HG02970 (cell line): ENCODE measurements around the gene PPP1R12B.
"Not testable (repeated sequence)": the region's sequence is repeated elsewhere in the genome, so short reads cannot be mapped to it uniquely, and the experiment has no call there.

Experiments
- ATAC-seq: cut with Tn5 transposase; IDR thresholded peaks from one replicate; pipeline ENCODE4 v1.9.1; 2021; ENCODE audit warnings: mild to moderate bottlenecking, moderate library complexity, moderate number of reproducible peaks; ENCODE audit not compliant: unreplicated experiment, low FRiP score

PPP1R12B gene

DNA sequence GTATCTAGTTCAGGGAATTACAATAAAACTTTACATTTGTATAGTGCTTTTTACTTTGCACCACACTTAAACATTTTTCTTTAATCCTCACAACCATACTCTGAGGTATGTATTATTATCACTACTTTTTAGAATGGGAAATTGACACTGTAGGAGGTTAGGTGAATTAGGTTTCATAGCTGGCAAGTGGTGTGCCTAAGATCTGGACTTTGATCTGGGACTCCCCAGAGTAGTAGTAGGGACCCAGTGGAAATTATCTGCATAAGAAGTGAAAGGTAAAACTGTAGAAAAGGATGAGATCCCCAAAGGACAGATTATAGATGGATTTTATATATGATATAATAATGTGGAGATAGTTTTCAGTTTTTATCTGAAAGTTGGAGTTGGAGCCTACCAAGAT lies 85.6 kb downstream of the PPP1R12B start:
- ATAC-seq, result no peak

DNA sequence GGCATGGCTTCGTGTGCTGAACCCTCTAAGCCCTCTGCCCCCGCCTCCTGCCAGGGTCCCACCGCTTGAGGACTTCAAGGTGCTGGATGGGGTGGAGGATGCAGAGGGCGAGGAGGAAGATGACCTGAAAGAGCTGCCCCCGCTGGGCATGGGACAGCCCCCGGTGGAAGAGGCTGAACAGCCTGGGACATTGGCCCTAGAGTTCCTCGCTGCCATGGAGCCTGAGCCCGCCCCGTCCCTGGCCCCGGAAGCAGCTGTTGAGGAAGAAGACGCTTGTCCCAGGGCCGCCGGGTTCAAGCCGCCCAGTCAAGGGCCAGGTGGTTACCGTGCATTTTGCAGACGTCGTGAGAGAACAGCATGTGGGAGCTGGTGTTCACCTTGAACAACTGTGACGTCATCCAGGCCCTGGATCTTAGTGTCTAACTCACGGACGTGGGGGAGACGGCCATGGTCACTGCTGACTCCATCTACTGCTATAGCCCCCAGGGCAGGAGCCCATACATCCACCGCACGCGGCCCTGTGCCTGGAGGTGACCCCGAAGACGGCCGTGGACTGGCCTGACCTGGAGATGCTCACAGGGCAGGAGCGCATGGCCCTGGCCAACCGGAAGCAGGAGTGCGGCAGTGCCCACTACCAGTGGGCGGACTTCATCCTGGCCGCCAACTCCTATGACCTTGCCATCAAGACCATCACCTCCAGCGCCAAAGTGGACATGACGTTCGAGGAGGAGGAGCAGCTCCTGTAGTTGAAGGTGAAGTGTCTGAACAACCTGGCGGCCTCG lies 90.1 kb downstream of the PPP1R12B start:
- no peak for ATAC-seq

DNA sequence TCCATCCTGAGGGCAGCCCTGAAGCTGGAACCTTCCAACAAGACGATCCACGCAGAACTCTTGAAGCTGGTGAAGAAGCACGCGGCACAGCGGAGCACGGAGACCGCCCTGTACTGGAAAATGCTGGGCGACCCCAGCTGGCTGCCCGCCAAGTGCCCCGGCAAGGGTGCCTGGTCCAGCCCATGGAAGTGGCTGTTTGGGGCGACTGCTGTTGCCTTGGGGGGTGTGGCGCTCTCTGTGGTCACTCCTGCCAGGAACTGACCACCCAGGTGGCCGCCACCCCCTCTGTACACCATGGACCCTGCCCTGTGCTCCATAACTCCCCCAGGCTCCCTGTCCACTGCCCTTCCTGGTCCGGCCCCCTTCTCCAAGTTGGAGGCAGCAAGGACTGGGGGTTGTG lies 90.8 kb downstream of the PPP1R12B start:
- ATAC-seq, result no peak

DNA sequence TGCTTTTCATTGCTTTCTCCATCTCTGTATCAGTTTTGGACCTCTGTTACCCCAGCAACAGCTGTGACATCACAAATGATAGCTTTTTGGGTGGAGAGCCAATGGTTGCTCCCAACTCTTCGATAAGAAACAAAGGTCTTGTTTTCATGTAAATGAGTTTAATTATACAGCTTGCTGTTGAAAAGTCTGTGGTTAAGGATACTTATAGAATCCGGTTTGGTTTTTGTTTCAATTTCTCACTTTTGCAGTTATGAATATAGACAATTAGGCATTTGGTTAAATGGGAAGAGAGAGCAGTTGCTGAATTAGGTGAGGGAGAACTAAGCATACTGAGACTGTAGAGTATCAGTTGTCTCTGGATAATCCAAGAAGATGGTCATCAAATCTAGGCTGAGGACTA lies 99.6 kb downstream of the PPP1R12B start:
- ATAC-seq, result not testable (repeated sequence)

DNA sequence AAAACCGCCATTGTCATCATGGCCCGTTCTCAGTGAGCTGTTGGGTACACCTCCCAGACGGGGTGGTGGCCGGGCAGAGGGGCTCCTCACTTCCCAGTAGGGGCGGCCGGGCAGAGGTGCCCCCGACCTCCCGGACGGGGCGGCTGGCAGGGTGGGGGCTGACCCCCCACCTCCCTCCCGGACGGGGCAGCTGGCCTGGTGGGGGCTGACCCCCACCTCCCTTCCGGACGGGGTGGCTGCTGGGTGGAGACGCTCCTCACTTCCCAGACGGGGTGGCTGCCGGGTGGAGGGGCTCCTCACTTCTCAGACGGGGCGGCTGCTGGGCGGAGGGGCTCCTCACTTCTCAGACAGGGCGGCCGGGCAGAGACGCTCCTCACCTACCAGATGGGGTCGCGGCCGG lies 103.1 kb downstream of the PPP1R12B start:
- ATAC-seq, result not testable (repeated sequence)

DNA sequence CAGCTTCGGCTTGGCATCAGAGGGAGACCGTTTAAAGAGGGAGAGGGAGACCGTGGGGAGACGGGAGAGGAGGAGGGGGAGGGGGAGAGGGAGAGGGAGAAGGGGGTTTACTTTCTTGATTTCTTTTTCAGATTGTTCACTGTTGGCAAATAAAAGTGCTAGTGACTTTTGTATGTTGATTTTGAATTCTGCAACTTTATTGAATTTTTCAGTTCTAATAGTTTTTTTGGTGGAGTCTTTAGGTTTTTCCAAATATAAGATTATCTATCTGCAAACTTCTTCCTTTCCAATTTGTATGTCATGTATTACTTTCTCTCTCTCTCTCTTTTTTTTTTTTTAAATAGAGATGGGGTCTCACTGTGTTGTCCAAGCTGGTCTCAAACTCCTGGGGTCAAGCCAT lies 104.0 kb downstream of the PPP1R12B start:
- no peak for ATAC-seq

DNA sequence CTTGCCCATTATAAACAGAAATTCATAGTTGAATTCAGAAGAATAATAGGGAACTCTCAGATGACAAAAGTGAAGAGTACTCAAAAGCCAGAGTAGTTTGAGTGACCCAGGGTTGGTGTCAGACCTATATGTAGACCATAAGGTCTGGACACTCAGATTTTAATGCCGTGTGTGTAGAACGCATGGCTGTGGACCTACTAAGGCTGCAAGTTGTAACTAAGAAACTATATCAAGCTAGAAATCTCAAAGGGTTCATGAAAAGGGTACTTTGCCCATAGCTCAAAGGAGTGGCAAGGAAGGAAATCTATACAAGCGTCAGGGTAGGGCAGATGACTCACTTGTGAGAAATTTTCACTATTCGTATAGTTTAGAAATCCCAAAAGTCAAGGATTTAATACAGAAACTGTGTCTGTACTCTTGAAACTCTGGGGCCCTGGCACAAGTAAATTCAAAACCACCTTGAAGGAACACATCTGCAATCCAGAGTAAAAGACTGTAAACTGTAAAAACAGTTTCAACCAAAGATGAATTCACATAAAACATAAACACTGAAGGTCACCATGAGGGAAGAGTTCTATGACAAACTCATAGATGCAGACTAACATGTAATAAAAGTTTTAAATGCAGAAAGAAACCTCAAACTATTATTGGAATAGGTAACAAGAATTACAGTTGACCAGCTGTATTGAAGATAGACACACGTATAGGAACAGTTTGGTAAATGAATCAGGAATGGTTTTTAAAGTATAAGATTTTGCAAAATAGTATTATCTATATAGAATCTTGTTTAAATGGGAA lies 108.1 kb downstream of the PPP1R12B start:
- not testable (repeated sequence) for ATAC-seq

DNA sequence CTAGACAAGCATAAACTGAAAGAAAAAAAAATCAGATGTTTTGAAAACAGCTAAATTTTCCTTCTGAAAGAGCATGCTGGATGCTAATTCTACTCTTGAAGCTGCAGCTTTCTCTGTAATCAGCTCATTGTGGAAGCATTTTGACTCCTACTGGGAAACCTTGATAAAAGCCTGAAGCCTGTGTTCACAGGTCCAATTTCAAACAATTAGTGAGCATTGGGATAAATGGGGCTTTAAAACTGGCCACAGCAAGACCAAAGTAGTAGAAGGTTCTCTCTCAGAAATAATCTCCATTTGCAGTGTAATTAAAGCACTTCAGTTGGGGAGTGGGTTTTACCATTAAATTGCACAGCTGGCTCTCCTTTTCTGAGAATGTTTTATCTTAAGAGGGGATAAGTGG lies 110.2 kb downstream of the PPP1R12B start:
- not testable (repeated sequence) for ATAC-seq

DNA sequence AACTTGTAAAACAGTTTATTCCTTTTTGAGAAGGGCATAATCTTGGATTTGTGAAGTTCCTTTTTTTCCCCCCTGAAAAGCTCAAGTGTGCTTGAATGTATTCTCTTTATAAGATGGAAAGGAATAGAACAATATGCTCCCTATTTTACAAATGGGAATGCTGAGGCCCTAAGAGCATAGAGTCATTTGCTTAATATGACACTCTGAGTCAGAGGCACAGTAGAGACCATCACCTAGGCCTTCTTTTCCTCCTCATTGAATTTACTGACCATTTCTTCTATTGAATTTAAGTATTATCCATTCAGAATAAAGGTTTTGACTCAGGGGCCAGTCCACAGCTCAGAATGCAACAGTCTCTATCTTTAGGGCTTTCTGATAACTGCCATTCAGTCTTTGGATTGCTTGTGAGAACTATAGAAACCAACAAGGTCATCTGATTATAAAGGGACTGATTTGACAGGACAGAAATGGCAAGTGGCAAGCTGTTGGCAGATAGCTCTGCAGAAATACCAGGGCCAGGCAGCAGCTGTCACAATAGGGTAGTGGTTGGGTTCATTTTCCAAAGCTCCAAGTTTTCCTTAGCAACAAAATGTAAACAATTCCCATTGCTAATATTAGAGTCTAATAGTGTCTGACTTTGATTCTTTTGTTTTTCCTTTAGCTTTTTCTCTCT lies 111.1 kb downstream of the PPP1R12B start:
- ATAC-seq, result not testable (repeated sequence)

DNA sequence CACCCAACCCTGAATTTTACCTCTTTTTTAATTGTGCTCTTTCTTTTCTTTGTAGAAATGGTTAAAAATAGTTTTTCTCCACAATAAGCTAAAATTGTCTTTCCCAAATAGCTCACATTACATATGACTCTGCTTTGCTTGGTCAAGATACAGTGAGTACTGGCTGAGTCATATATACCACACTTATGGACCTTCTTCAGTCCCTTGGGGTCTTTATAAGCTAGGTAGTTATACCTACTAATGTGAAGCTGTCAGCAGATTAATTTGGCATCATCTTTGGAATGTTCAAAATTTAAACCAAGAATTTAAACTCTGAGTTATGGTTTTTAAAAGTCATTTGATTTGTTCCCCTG lies 111.6 kb downstream of the PPP1R12B start:
- not testable (repeated sequence) for ATAC-seq

DNA sequence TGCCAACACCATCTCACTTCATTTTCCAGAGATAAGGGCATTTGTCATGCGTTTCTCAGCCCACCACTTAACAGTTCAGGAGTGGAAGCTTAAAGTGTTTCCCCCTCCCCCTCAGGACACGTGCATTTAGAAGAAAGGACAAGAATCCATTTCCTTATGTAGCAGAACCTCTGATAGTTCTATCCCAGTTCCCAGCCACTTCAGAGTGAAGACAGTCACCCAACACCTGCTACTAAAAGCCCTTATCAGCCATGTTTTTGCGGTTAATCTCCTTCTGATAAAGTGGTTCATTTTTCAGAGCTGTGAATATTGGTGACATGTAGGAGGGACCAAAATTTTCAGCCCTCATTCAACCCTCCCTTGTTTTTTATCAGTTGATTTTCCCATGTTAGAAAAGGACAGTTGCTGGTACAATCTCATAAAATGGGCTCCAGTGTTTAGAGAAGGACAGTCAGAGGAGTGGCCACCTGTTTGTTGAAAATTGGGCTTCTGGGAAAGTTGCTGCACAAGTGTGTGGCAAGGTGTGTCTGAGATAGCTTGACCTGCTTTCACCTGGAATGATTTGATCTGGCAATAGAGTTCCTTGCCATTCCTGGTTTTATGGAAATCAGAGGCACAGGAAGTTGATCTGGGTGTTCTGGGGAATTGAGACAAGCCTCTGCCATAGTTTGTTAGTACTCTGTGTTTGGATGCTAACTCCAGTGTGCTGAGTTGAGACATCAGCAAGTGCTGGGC lies 114.0 kb downstream of the PPP1R12B start:
- ATAC-seq, result no peak

DNA sequence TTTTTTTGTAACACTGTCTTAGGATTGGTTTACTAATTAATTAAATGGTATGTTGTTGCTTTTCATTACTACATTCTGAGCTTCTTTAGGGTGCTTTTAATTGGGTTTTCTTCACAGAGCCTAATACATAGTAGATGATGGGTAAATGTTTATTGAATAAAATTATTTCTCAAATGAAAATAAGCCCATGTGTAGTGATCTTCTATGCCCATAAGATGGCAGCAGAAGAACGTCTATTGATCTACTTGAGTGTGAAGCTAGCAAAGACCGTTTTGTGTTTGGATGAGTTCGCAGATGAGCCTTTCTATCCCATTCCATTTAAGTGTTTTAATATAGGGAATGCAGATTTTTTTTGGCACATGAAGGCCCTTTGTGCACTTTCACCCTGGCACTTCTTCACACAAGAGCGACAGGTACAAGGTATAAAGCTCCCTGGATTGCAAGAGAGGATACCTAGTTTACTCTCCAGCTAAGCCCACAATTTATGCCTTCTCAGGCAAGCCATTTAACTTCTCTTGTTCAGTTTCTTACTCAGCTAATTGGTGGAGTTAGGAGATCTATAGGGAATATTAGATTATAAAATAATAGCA lies 115.7 kb downstream of the PPP1R12B start:
- ATAC-seq, result not testable (repeated sequence)

DNA sequence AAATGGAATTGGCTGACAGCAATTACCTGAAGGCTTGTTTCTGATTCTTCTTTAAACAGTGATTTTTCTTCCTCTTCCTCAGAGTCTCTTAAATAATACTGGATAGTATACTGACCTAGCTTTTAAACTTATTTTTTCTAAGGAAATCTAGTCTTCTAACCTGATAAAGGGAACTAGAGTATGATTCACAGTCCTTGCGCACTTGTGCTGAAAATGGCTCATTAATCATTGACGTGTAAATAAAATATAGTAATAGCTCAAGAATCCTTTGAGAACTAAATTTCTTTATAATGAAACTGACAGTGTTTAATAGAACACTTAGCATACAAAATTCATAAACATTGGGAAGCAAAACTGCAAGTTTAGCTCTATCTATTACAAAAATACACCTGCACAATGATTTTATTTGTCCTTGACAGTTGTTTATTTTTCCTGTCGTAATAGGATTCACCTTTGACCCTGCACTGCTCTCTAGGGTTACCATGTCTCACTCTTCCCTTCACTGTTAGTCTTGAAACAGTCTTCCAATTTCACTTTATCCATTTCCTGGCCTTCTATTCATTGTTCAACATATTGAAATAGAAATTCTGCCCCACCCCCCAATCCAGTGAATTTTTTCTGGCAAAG lies 117.3 kb downstream of the PPP1R12B start:
- not testable (repeated sequence) for ATAC-seq

DNA sequence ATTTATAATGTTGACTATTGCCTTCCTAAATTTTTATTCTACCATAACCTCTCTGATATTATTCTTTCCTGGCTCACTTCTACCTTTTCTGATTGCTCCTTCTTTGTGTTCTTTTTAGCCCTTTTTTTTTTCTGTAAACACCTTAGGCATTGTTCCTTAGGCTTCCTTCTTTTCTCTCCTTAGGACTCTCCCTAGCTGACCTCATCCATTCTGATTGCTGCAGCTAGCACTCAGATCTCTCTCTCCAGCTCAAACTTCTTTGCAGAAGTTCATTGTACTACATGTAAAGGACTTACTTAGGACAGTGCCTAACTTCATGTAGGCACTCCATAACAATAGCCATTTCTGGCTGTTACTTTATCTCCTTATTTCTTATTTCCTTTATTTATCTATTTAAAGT lies 117.8 kb downstream of the PPP1R12B start:
- not testable (repeated sequence) for ATAC-seq

DNA sequence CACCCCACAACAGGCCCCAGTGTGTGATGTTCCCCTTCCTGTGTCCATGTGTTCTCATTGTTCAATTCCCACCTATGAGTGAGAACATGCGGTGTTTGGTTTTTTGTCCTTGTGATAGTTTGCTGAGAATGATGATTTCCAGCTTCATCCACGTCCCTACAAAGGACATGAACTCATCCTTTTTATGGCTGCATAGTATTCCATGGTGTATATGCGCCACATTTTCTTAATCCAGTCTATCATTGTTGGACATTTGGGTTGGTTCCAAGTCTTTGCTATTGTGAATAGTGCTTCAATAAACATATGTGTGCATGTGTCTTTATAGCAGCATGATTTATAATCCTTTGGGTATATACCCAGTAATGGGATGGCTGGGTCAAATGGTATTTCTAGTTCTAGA lies 118.9 kb downstream of the PPP1R12B start:
- ATAC-seq, result not testable (repeated sequence)

DNA sequence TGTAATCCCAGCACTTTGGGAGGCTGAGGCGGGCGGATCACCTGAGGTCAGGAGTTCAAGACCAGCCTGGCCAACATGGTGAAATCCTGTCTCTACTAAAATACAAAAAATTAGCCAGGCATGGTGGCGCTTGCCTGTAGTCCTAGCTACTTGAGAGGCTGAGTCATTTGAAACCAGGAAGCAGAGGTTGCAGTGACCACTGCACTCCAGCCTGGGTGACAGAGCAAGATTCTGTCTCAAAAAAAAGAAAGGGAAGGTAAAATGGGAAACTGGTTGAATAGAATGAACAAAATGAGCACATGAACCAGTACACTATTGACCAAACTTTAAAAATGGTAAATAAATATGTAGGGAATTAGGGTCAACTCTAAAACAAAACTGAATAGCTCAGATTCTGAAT lies 120.2 kb downstream of the PPP1R12B start:
- ATAC-seq, result not testable (repeated sequence)

DNA sequence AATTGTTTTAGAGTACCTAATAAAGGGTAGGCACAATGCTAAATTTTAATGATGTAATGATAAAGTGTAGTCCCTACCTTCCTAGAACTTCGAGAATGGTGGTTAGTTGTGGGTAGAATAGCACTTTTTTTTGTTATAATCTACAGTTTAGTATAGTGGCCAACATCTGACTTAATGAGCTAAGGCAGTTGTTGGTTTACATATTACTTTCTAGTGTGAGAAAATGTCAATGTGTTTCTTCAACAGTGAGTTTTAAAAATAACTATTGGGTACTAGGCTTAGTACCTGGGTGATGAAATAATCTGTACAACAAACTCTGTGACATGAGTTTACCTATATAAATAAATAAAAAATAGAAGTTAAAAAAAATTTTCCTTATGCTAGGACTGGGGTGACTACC lies 120.6 kb downstream of the PPP1R12B start:
- ATAC-seq, result not testable (repeated sequence)

DNA sequence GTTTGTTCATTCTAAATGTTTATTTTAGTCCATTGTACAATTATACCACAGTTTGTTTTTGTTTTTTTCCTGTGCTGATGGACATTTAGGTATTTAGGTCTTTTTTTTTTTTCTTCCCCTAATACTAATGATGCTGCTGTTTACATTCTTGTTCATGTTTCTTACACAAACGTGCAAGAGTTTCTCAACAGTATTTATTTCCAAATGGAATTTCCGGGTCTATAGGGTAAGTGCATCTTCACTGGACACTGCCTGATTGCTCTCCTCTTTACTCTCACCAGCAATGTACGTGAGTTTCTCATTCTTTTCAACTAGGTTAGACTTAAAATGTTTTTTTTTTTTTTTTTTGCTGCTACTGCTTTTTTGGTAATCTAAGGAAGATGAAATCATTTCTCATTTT lies 122.7 kb downstream of the PPP1R12B start:
- no peak for ATAC-seq

DNA sequence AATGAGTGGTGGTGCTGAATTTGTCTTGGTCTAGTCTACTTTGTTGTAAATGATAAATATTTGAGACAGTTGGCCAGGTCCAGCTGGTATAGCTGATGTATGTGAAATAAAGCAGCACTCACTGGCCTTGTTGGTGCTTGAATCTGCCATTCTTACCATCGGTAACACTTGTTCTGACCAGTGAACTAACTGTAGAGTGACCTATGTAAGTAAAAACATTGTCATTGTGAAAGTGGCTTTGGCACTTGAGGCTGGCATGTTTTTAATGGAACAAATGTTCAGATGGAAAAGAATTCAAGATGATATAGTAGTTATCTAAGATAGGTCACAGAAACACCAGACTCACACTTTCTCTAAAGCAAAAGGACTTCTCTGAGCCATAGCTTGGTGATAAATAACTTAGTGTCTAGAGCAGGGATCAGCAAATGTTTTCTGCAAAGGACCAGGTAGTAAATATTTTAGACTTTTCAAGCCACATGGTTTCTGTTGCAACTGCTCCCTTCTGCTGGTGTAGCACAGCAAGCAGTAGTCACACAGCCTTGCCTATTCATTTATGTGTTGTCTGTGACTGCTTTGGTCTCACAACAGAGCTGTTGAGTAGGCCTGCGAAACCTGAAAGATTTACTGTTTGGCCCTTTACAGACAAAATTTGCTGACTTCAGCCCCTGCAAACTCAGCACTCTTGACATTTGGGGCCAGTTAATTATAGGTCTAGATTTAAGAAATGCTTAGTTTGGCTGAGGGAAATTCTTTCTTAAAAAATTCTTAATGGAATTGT lies 124.0 kb downstream of the PPP1R12B start:
- ATAC-seq, result not testable (repeated sequence)
